Upper lobe of left lung (tissue), 6 donors: ENCODE measurements around the gene SLC6A17. TPM values are rescaled to one million over a fixed set of nuclear protein-coding genes. Genes with fewer than 3 reads are reported as not detected.

Source experiments
- ATAC-seq, 2 donors: fragments of 200-7000 bp; cut with Tn5 transposase; one replicate each; pipeline ENCODE4 v1.9.1; 2022; ENCODE audit warnings: mild to moderate bottlenecking in 2 of 2, moderate library complexity in 2 of 2; ENCODE audit not compliant: low FRiP score in 2 of 2
- DNase-seq, 2 donors: peaks; one replicate each; pipeline ENCODE4 v3.0.0-alpha.2; 2019 to 2020
- H3K27ac ChIP-seq, 4 donors: fragments of 200-600 bp; sonication (generic); one replicate each; pipeline ENCODE4 v1.5.1; 2016 to 2019
- H3K27me3 ChIP-seq, 4 donors: fragments of 200-600 bp; sonication (generic); one replicate each; pipeline ENCODE4 v1.5.1; 2017 to 2019
- H3K36me3 ChIP-seq, 4 donors: fragments of 200-600 bp; sonication (generic); one replicate each; pipeline ENCODE4 v1.5.1; 2016 to 2019
- H3K4me1 ChIP-seq, 4 donors: fragments of 200-600 bp; sonication (generic); one replicate each; pipeline ENCODE4 v1.5.1; 2018 to 2019
- H3K4me3 ChIP-seq, 4 donors: fragments of 200-600 bp; sonication (generic); one replicate each; pipeline ENCODE4 v1.5.1; 2017 to 2019; ENCODE audit warnings: mild to moderate bottlenecking in 2 of 4, moderate library complexity in 1 of 4
- H3K9me3 ChIP-seq, 4 donors: fragments of 200-600 bp; sonication (generic); one replicate each; pipeline ENCODE4 v1.5.1; 2018 to 2019
- EP300 ChIP-seq, 4 donors: sonication (generic); formaldehyde crosslinking; IDR thresholded peaks; one replicate each; pipeline ENCODE4 v1.5.1; 2017; ENCODE audit warnings: antibody characterized with exemption in 4 of 4, control low read depth in 2 of 4
- POLR2A ChIP-seq, 4 donors: fragments of 450-650 bp; IDR thresholded peaks; one replicate each; pipeline ENCODE4 v1.5.1; 2016 to 2017; ENCODE audit warnings: antibody characterized with exemption in 4 of 4, mild to moderate bottlenecking in 2 of 4
- POLR2AphosphoS5 ChIP-seq, 2 donors: sonication (generic); formaldehyde crosslinking; IDR thresholded peaks; one replicate each; pipeline ENCODE4 v1.5.1; 2017; ENCODE audit warnings: antibody characterized with exemption in 2 of 2
- WGBS, 2 donors: methylation state at CpG; one replicate each; pipeline ENCODE4 v1.1.5; 2017 to 2018; 5-methylcytosine and 5-hydroxymethylcytosine counted together
- total RNA-seq, 6 donors: library from RNA; depleted of rRNA in 4 of 6; stranded (reverse); fragments of >200 nt in 4 of 6; gene quantifications; one replicate each; pipeline versions ENCODE4 v1.1.0 to v1.2.1, GENCODE V29; 2016 to 2021
- TF ChIP-seq, protein P1 (sequence below), 6 experiments: fragments of 450-650 bp in 4 of 6; fragments of 200-600 bp in 2 of 6; sonication (generic) in 2 of 6; IDR thresholded peaks; one replicate each; pipeline ENCODE4 v1.5.1; 2016 to 2019; ENCODE audit warnings: antibody characterized with exemption in 6 of 6
- donor health status: DM: no; HTN: no; CAD: no; lungs with moderate emphysema.
- donor health status: DM: no; HTN: yes; CAD: no; lungs with severe emphysema.

The SLC6A17 gene
- total RNA-seq, 6 donors from 2014 or later, result 0.07 TPM; not detected in 5

GRCh38 chr1:110215621-110216515, 65.6 kb downstream of the SLC6A17 start:
- TF ChIP-seq EP300 (IDR thresholded peaks at IDR 0.05) (no peak), POLR2AphosphoS5 (IDR thresholded peaks at IDR 0.05) (no peak), POLR2A (IDR thresholded peaks at IDR 0.05) (no peak)
- TF ChIP-seq, protein P1, sequence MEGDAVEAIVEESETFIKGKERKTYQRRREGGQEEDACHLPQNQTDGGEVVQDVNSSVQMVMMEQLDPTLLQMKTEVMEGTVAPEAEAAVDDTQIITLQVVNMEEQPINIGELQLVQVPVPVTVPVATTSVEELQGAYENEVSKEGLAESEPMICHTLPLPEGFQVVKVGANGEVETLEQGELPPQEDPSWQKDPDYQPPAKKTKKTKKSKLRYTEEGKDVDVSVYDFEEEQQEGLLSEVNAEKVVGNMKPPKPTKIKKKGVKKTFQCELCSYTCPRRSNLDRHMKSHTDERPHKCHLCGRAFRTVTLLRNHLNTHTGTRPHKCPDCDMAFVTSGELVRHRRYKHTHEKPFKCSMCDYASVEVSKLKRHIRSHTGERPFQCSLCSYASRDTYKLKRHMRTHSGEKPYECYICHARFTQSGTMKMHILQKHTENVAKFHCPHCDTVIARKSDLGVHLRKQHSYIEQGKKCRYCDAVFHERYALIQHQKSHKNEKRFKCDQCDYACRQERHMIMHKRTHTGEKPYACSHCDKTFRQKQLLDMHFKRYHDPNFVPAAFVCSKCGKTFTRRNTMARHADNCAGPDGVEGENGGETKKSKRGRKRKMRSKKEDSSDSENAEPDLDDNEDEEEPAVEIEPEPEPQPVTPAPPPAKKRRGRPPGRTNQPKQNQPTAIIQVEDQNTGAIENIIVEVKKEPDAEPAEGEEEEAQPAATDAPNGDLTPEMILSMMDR (IDR thresholded peaks at IDR 0.05), result no peak
- no peak for ATAC-seq
- 70 to 84% methylated on average over 6 to 7 of the region's 7 CpGs for WGBS, 2 donors
- Histone ChIP-seq H3K4me3 (no peak overlapping the region), H3K27ac (no peak overlapping the region), H3K4me1 (peaks cover 23 to 37% (median 30%) of the 10 kb centered on the region in 4 donors), H3K9me3 (no peaks in the 10 kb centered on the region), H3K36me3 (peaks cover 0 to 3% (median 0%) of the 10 kb centered on the region in 4 donors), H3K27me3 (peaks cover 0 to 10% (median 3%) of the 10 kb centered on the region in 4 donors)
- DNase-seq, result no peak

- Histone ChIP-seq H3K4me3 (no peak overlapping the region), H3K27ac (no peak overlapping the region), H3K36me3 (peaks cover 0 to 6% (median 0%) of the 10 kb centered on the region in 4 donors), H3K4me1 (peaks cover 13 to 26% (median 20%) of the 10 kb centered on the region in 4 donors), H3K9me3 (no peaks in the 10 kb centered on the region), H3K27me3 (peaks cover 0 to 1% (median 0%) of the 10 kb centered on the region in 4 donors)
- no peak for ATAC-seq
- no peak for TF ChIP-seq POLR2AphosphoS5 (IDR thresholded peaks at IDR 0.05)
- TF ChIP-seq, protein P1 (IDR thresholded peaks at IDR 0.05), result no peak
- no peak for TF ChIP-seq EP300 (IDR thresholded peaks at IDR 0.05)
- TF ChIP-seq POLR2A (IDR thresholded peaks at IDR 0.05), result no peak
- 86 to 88% methylated on average over 5 to 6 of the region's 6 CpGs for WGBS, 2 donors
- DNase-seq, result no peak
Observed at GRCh38 chr1:110216844-110217444, 66.7 kb downstream of the SLC6A17 start.

DNA sequence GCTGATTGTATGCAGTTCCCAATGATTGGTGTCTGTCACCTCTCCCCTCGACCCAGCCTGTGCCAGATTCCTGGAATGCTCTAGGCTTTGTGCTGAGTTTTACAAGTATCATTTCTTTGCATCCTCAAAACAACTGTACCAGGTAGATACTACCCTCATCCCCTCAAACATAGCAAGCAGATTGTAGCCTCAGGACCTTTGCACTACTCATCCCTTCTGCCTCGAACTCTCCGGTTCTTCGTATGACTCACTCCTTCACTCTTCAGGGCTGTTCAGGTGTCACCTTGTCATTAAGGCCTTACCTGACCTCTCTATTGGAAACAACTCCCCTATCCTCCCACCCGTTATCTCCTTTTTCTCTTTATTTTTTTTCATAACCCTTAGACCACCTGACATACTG, 67.8 kb downstream of the SLC6A17 start:
- ATAC-seq (no peak), DNase-seq (no peak)
- Histone ChIP-seq H3K27ac (no peak overlapping the region), H3K9me3 (no peaks in the 10 kb centered on the region), H3K27me3 (no peaks in the 10 kb centered on the region), H3K4me3 (no peak overlapping the region), H3K4me1 (peaks cover 6 to 14% (median 11%) of the 10 kb centered on the region in 4 donors), H3K36me3 (peaks cover 0 to 7% (median 1%) of the 10 kb centered on the region in 4 donors)
- 91% methylated on average over 5 of the region's 5 CpGs for WGBS, 2 donors
- TF ChIP-seq, protein P1 (IDR thresholded peaks at IDR 0.05), result no peak
- no peak for TF ChIP-seq POLR2AphosphoS5 (IDR thresholded peaks at IDR 0.05)
- no peak for TF ChIP-seq POLR2A (IDR thresholded peaks at IDR 0.05)
- TF ChIP-seq EP300 (IDR thresholded peaks at IDR 0.05), result no peak

DNA sequence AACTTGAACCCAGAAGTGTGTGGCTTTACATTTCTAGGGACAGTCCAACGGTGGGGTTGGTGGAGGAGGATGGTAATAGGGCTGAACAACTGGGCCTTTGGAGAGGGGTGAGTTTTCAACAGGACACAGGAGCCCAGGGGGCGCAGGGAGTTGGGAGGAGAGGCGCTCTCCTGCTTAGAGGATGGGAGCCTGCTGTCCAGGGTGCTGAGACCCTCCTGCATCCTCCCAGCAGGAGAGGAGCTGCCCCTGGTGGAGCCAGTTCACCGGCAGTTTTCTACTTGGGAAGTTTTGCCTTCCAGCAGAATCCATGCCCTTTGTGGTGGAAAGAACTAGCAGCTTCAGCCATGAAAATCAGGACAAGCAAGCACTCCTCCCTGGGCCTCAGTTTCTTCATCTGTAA, 68.4 kb downstream of the SLC6A17 start:
- Histone ChIP-seq H3K4me3 (no peak overlapping the region), H3K4me1 (peaks cover 6 to 14% (median 10%) of the 10 kb centered on the region in 4 donors), H3K9me3 (no peaks in the 10 kb centered on the region), H3K27ac (no peak overlapping the region), H3K27me3 (no peaks in the 10 kb centered on the region), H3K36me3 (peaks cover 0 to 13% (median 4%) of the 10 kb centered on the region in 4 donors)
- DNase-seq, result no peak
- WGBS, 2 donors, result 78 to 85% methylated on average over 3 to 4 of the region's 4 CpGs
- TF ChIP-seq POLR2A (IDR thresholded peaks at IDR 0.05), result no peak
- ATAC-seq, result no peak

DNA sequence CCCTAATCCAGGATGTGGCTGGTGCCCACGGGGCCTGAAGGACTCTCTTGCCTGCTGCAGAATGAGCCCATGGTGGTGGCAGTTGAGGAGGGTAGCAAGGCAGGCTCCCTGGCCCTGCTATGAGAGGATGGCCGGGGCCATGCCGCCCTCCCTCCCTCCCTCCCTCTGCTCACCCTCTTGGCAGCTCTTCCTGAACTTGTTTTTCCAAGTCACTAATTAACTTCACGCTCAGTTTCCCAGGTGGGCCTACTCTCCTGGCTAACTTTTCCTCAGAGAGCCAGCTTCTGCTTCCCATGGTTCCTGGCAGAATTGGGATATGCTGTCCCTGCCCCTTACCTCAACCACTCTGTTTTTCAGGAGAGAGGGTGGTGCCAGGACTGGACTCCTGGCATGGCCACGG, 70.0 kb downstream of the SLC6A17 start:
- no peak for DNase-seq
- H3K27ac ChIP-seq, result no peak overlapping the region
- ATAC-seq, result no peak
- peaks cover 0 to 22% (median 6%) of the 10 kb centered on the region in 4 donors for H3K36me3 ChIP-seq
- no peak overlapping the region for H3K4me3 ChIP-seq
- H3K27me3 ChIP-seq, result no peaks in the 10 kb centered on the region
- WGBS, 2 donors, result 65 to 77% methylated on average over 4 to 5 of the region's 5 CpGs
- TF ChIP-seq POLR2AphosphoS5 (IDR thresholded peaks at IDR 0.05) (no peak), EP300 (IDR thresholded peaks at IDR 0.05) (no peak), POLR2A (IDR thresholded peaks at IDR 0.05) (no peak)
- TF ChIP-seq, protein P1 (IDR thresholded peaks at IDR 0.05), result no peak
- H3K4me1 ChIP-seq, result no peaks in the 10 kb centered on the region
- H3K9me3 ChIP-seq, result no peaks in the 10 kb centered on the region
